HEK293 (cell line): ENCODE results near the gene GET3.

Experiments used
- CTCF ChIA-PET: fragments of 350-600 bp; formaldehyde crosslinking; extraction: SDS; loops from one replicate; lab custom pipeline; 2021; ENCODE audit warnings: antibody characterized with exemption; lab: Yijun Ruan, JAX
- POLR2A ChIA-PET: fragments of 300-600 bp; formaldehyde crosslinking; extraction: SDS; loops from one replicate; lab custom pipeline; 2020; ENCODE audit warnings: antibody characterized with exemption, inconsistent platforms; lab: Yijun Ruan, JAX
- H3K27ac ChIP-seq: fragments of 200-500 bp; sonication (Bioruptor generic); 2 replicates; pipeline ENCODE4 v1.5.1; 2014; ENCODE audit warnings: low read depth, low read length, control low read depth, inconsistent platforms; ENCODE audit errors: extremely low read depth
- H3K36me3 ChIP-seq, 2 experiments: fragments of 200-500 bp in 1 of 2; sonication (Bioruptor generic) in 1 of 2; 1 replicate in 1 of 2; 2 replicates in 1 of 2; pipeline ENCODE4 v1.5.1; 2014 to 2017; ENCODE audit warnings: inconsistent platforms in 2 of 2, low read length in 2 of 2; ENCODE audit not compliant: control insufficient read depth in 2 of 2, insufficient read depth in 1 of 2
- H3K4me1 ChIP-seq: fragments of 200-500 bp; sonication (Bioruptor generic); 2 replicates; pipeline ENCODE4 v1.5.1; 2014; ENCODE audit warnings: mild to moderate bottlenecking, low read length, inconsistent platforms; ENCODE audit not compliant: control insufficient read depth, insufficient read depth
- H3K4me3 ChIP-seq: 2 replicates; pipeline ENCODE4 v1.5.1; 2011; ENCODE audit warnings: low read depth, mild to moderate bottlenecking, control low read depth, low read length, moderate library complexity
- H3K9me3 ChIP-seq: fragments of 200-500 bp; sonication (Bioruptor generic); 2 replicates; pipeline ENCODE4 v1.5.1; 2014; ENCODE audit warnings: low read depth, low read length, inconsistent platforms; ENCODE audit not compliant: control insufficient read depth, insufficient read depth
- ATF2 ChIP-seq: fragments of 450-650 bp; formaldehyde crosslinking; IDR thresholded peaks from 2 replicates; pipeline ENCODE4 v1.5.1; 2016; ENCODE audit warnings: missing biosample characterization, missing genetic modification characterization, low read depth
- HOXD13 ChIP-seq: sonication (generic); formaldehyde crosslinking; IDR thresholded peaks from 2 replicates; pipeline ENCODE4 v1.8.0; 2022; ENCODE audit warnings: missing genetic modification reagents, borderline replicate concordance
- IKZF3 ChIP-seq: fragments of 450-650 bp; IDR thresholded peaks from 2 replicates; pipeline ENCODE4 v1.5.0; 2018; ENCODE audit warnings: missing biosample characterization, mild to moderate bottlenecking, missing genetic modification characterization, moderate library complexity
- KLF7 ChIP-seq: fragments of 450-650 bp; formaldehyde crosslinking; IDR thresholded peaks from 2 replicates; pipeline ENCODE4 v1.5.1; 2016; ENCODE audit warnings: missing biosample characterization, missing genetic modification characterization, borderline replicate concordance
- PATZ1 ChIP-seq: fragments of 450-650 bp; formaldehyde crosslinking; IDR thresholded peaks from 2 replicates; pipeline ENCODE4 v1.5.1; 2016; ENCODE audit warnings: missing biosample characterization, missing genetic modification characterization
- SP7 ChIP-seq: fragments of 450-650 bp; formaldehyde crosslinking; IDR thresholded peaks from 2 replicates; pipeline ENCODE4 v1.5.1; 2016; ENCODE audit warnings: missing biosample characterization, missing genetic modification characterization
- ZBTB17 ChIP-seq: fragments of 450-650 bp; formaldehyde crosslinking; IDR thresholded peaks from 2 replicates; pipeline ENCODE4 v1.5.1; 2016; ENCODE audit warnings: missing biosample characterization, missing genetic modification characterization
- ZBTB48 ChIP-seq: fragments of 450-650 bp; formaldehyde crosslinking; IDR thresholded peaks from 2 replicates; pipeline ENCODE4 v1.5.1; 2016; ENCODE audit warnings: missing biosample characterization, missing genetic modification characterization
- ZBTB8A ChIP-seq: fragments of 450-650 bp; formaldehyde crosslinking; IDR thresholded peaks from 2 replicates; pipeline ENCODE4 v1.5.1; 2016; ENCODE audit warnings: missing biosample characterization, missing genetic modification characterization
- ZEB2 ChIP-seq: fragments of 450-650 bp; formaldehyde crosslinking; IDR thresholded peaks from 2 replicates; pipeline ENCODE4 v1.5.1; 2016; ENCODE audit warnings: missing biosample characterization, missing genetic modification characterization
- ZNF174 ChIP-seq: fragments of 450-650 bp; formaldehyde crosslinking; IDR thresholded peaks from 2 replicates; pipeline ENCODE4 v1.5.0; 2017; ENCODE audit warnings: missing biosample characterization, mild to moderate bottlenecking, missing genetic modification characterization
- ZNF18 ChIP-seq: fragments of 450-650 bp; formaldehyde crosslinking; IDR thresholded peaks from 2 replicates; pipeline ENCODE4 v1.5.1; 2016; ENCODE audit warnings: missing biosample characterization, missing genetic modification characterization
- ZNF184 ChIP-seq: fragments of 450-650 bp; IDR thresholded peaks from 2 replicates; pipeline ENCODE4 v1.5.1; 2018; ENCODE audit warnings: missing biosample characterization, mild to moderate bottlenecking, missing genetic modification characterization
- ZNF2 ChIP-seq: fragments of 450-650 bp; formaldehyde crosslinking; IDR thresholded peaks from 2 replicates; pipeline ENCODE4 v1.5.1; 2016; ENCODE audit warnings: missing biosample characterization, missing genetic modification characterization
- ZNF202 ChIP-seq: fragments of 450-650 bp; formaldehyde crosslinking; IDR thresholded peaks from 2 replicates; pipeline ENCODE4 v1.5.1; 2016; ENCODE audit warnings: missing biosample characterization, missing genetic modification characterization, borderline replicate concordance
- ZNF248 ChIP-seq: fragments of 450-650 bp; formaldehyde crosslinking; IDR thresholded peaks from 2 replicates; pipeline ENCODE4 v1.5.1; 2017; ENCODE audit warnings: missing biosample characterization, missing genetic modification characterization
- ZNF311 ChIP-seq: fragments of 450-650 bp; formaldehyde crosslinking; IDR thresholded peaks from 2 replicates; pipeline ENCODE4 v1.5.1; 2017; ENCODE audit warnings: missing biosample characterization, missing genetic modification characterization, borderline replicate concordance
- ZNF335 ChIP-seq: fragments of 450-650 bp; formaldehyde crosslinking; conservative IDR thresholded peaks from 2 replicates; pipeline ENCODE4 v1.5.1; 2016; ENCODE audit warnings: missing biosample characterization, missing genetic modification characterization
- ZNF391 ChIP-seq: fragments of 450-650 bp; formaldehyde crosslinking; IDR thresholded peaks from 2 replicates; pipeline ENCODE4 v1.5.1; 2016; ENCODE audit warnings: low read depth, missing biosample characterization, missing genetic modification characterization, borderline replicate concordance
- ZNF394 ChIP-seq: fragments of 450-650 bp; formaldehyde crosslinking; IDR thresholded peaks from 2 replicates; pipeline ENCODE4 v1.5.1; 2016; ENCODE audit warnings: missing biosample characterization, missing genetic modification characterization, mild to moderate bottlenecking, moderate library complexity, borderline replicate concordance
- ZNF398 ChIP-seq: fragments of 450-650 bp; formaldehyde crosslinking; IDR thresholded peaks from 2 replicates; pipeline ENCODE4 v1.5.1; 2017; ENCODE audit warnings: missing biosample characterization, missing genetic modification characterization
- ZNF596 ChIP-seq: fragments of 450-650 bp; IDR thresholded peaks from 2 replicates; pipeline ENCODE4 v1.5.0; 2018; ENCODE audit warnings: missing biosample characterization, mild to moderate bottlenecking, missing genetic modification characterization, moderate library complexity
- ZNF692 ChIP-seq: fragments of 450-650 bp; formaldehyde crosslinking; IDR thresholded peaks from 2 replicates; pipeline ENCODE4 v1.5.1; 2016; ENCODE audit warnings: missing biosample characterization, missing genetic modification characterization
- ZSCAN30 ChIP-seq: fragments of 450-650 bp; IDR thresholded peaks from 2 replicates; pipeline ENCODE4 v1.5.1; 2018; ENCODE audit warnings: missing biosample characterization, mild to moderate bottlenecking, missing genetic modification characterization, moderate library complexity

Gene GET3

GRCh38 chr19:12788682-12789097 is 51.4 kb downstream of the GET3 start (continued):
- TF ChIP-seq PATZ1 (peak; percentile 75), ZNF391 (tag by site-specific recombination) (peak; percentile 49; the same call in 1 of the 2 replicates), ZNF311 (tag by site-specific recombination) (no peak), ZEB2 (tag by site-specific recombination) (0 out of 2 replicates have a peak, but pooled peaks have one; percentile 17), ZNF2 (tag by site-specific recombination) (no peak), ZBTB48 (tag by site-specific recombination) (peak; percentile 98), IKZF3 (tag by site-specific recombination) (peak; percentile 57; the same call in 1 of the 2 replicates)

- Histone ChIP-seq H3K4me3 (peak overlapping the region; percentile 30), H3K36me3 (no peaks in the 10 kb centered on the region; a peak in 1 of 3 replicates), H3K9me3 (no peaks in the 10 kb centered on the region), H3K27ac (peak overlapping the region; percentile 20), H3K4me1 (peaks cover 21% of the 10 kb centered on the region)
- POLR2A ChIA-PET = interaction anchor here (0.7 to 1.2 kb wide), 2 partner anchors 12 to 216 kb away, joined by 3 to 4 read pairs; no protein-coding TSS in a partner anchor
- CTCF ChIA-PET = interaction anchor here (0.7 to 3.4 kb wide), 5 partner anchors 12 to 37 kb away, joined by 4 to 20 read pairs (median 11); no protein-coding TSS in a partner anchor
- TF ChIP-seq ZNF596 (tag by site-specific recombination) (peak; percentile 56), ZSCAN30 (tag by site-specific recombination) (no peak), ZNF174 (tag by site-specific recombination) (no peak), IKZF3 (tag by site-specific recombination) (no peak), ZNF398 (tag by site-specific recombination) (no peak), ZNF692 (no peak), ZNF18 (tag by site-specific recombination) (0 out of 2 replicates have a peak, but pooled peaks have one; percentile 80), ZNF202 (tag by site-specific recombination) (no peak), HOXD13 (no peak), ZNF248 (tag by site-specific recombination) (no peak), ZNF184 (no peak), ZBTB8A (0 out of 2 replicates have a peak, but pooled peaks have one; percentile 2), ZNF394 (tag by site-specific recombination) (peak; percentile 81), KLF7 (tag by site-specific recombination) (no peak), SP7 (tag by site-specific recombination) (no peak), ZBTB17 (tag by site-specific recombination) (0 out of 2 replicates have a peak, but pooled peaks have one; percentile 9), ATF2 (no peak), ZNF335 (tag by site-specific recombination) (peak; percentile 37; the same call in 1 of the 2 replicates)
These were observed 52.0 kb downstream of the GET3 start for GRCh38 chr19:12789098-12789903.
